Measurements from ENCODE around the gene SRL.
A peak's percentile ranks its signal among the peaks of the same experiment; 100 is the strongest.
"Not testable (repeated sequence)": the region's sequence is repeated elsewhere in the genome, so short reads cannot be mapped to it uniquely, and the experiment has no call there.

Gene SRL

DNA sequence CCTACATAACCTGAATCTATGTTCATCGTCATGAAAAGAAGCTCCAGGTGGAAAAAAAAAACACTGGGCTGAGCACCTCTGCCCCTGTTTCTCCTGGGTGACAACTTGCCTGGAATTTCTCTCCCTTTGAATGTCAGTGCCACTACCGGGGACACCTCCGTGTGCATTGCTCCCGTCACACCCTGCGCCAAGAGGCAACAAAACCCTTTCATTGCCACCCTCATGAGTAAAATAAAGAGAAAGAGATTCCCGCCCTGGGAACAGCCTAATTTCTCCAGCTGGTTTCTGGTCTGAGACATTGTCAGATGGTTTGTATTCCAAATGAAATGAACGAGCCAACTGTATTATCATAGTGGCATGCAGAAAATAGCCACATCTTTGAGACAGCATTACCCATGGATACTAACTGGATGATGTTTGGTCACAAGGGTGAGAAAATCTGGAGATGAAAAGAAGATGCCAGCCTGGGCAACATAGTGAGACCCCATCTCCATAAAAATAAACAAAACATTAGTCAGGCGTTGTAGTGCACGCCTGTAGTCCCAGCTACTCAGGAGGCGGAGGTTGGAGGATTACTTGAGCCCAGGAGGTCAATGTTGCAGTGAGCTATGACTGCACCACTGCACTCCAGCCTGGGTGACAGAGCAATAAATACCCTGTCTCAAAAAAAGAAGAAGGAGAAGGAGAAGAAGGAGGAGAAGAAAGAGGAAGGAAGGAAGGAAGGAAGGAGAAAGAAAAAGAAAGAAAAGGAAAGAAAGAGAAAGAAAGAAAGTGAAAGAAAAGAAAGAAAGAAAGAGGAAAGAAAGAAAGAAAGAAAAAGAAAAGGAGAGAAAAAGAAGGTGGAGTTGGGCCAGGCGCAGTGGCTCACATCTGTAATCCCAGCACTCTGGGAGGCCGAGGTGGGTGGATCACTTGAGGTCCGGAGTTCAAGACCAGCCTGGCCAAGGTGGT lies 83.5 kb downstream of the SRL start:
- no peak for DNase-seq

DNA sequence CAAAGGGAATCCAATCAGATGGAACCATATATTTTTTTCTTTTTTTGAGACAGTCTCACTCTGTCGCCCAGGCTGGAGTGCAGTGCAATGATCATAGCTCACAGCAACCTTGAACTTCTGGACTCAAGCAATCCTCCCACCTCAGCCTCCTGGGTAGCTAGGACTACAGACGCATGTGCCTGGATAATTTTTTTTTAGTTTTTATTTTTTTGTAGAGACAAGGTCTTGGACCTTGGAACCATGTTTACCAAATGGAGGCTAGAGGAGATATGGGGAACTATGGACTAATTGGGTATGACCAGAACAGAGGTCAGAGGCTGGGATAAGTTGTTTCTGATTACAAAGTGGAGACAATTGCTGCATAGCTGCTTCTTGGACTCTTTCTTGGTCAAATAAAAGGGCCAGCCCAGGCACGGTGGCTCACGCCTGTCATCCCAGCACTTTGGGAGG lies 84.5 kb downstream of the SRL start:
- no peak for DNase-seq

DNA sequence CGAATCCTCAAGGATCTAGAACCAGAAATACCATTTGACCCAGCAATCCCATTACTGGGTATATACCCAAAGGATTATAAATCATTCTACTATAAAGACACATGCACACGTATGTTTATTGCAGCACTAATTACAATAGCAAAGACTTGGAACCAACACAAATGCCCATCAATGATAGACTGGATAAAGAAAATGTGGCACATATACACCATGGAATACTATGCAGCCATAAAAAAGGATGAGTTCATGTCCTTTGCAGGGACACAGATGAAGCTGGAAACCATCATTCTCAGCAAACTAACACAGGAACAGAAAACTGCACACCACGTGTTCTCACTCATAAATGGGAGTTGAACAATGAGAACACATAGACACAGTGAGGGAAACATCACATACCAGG lies 85.4 kb downstream of the SRL start:
- not testable (repeated sequence) for DNase-seq

DNA sequence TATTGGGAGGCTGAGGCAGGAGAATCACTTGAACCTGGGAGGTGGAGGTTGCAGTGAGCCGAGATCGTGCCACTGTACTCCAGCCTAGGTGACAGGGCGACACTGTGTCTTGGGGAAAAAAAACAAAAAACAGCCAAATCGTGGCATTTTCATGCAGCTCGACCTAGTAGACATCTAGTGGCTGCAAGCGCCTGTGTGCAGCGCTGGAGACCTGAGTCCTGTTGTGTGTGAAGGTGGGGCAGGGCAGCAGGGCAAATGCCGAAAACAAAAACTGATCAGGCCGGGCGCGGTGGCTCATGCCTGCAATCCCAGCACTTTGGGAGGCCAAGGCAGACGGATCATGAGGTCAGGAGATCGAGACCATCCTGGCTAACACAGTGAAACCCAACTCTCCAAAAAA lies 88.5 kb downstream of the SRL start:
- DNase-seq = not testable (repeated sequence)

DNA sequence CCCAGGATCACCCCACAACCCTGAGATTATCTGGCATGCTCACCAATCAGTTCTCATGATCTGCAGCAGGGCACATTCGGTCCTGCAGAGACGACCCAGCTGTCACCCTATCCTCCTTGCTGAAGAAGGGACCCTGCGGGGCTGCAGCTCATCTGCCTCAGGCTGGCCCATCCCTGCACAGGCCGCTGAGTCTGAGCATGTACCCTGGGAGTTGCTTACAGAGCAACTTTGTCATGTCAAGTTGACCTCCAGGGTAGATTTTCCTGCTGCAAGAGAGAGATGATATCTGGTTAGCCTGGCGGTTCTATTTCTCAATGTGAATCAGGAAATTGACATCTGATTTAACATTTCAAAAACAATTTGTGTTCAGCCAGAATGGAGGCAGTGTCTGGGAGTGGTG lies 89.6 kb downstream of the SRL start:
- no peak for DNase-seq

DNA sequence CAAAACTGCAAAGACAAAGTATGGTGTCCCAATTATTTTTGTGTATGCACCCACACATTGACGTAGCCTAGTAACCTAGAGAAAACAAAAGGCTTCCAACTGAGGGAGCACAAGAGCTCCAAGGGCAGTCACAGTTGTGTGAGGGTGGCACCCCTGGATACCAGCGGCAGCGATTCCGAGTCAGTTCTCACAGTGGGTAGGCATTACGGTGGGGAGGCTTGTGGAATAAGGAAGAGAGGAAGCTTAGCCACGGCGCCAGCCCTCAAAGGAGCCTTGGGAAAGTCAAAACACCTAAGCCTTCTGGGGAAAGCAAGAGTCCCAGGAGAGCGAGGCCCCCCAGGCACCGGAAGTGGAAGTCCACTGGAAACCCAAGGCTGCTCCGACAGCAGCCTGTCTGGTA lies 94.6 kb downstream of the SRL start:
- no peak for DNase-seq

DNA sequence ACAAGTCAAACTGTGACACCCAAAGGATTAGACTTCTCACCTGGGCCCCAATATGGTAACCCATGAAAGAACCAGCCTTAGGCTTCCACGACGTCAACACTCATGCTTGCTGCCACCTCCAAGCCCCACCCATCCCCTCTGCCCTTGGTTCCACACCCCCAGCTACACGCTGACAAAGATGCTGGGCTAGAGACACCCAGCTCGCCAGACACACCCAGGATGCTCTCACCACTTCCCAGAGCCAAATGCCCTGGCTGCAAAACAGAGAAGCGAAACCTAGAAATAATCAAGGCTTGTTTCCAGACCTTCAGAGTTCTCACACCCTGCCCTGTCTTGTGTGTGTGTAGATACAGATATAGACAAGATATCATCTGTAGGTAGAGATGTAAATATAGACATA lies 99.6 kb downstream of the SRL start:
- peak; percentile 18 for DNase-seq

DNA sequence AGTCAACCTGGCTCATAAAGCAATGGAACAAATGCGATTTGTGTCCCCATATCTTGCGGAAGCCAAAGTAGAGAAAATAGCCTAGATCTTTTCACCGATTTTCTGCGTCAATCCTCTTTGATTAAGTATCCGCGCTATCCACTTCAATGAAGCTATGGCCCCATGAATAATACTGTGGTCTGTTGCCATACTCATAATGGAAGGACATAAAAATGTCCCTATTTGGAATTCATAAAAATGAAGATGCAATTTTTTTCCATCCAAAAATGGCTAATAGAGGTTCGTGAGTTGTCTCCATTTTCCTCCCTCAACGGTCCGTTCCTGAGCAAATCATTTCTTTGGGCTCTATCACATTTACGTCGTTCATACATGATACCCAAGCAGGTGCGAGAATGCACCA lies 100.3 kb downstream of the SRL start:
- DNase-seq = no peak

DNA sequence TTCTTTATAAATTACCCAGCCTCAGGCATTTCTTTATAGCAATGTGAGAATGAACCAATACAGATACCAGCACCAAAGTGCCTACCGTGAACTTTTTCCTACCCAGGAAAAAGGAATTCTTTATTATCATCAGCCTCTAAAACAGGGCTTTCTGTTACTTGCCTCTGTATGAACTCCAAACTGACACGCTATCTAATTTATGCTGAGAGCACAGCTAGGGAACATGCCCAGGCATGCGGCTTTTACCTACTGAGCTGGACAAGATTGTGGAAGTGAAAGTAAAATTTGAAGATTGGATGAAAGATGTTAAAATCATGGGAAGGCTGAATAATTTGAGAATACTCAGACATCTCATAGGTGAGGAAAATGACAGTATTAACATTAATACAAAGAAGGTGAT lies 101.2 kb downstream of the SRL start:
- DNase-seq = no peak

DNA sequence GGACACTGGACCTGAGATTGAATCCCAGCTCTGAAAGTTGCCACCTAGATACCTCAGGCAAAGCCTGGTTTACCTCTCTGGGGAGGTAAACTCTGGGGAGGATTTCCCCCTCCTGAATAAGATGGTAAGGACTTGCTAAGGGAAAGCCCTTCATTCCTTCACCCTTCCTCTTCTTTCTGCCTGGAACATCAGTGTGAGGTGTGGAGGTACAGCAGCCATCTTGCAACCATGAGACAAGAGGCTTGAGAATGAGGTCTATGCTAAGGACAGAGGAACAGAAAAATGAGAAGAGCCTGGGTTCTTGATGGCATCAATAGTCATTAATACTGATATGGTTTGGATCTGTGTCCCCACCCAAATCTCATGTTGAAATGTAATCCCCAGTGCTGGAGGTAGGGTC lies 101.9 kb downstream of the SRL start:
- DNase-seq = no peak
